ENCODE data around the gene PPP1R12C. TPM values are rescaled to one million over a fixed set of nuclear protein-coding genes. Genes with fewer than 3 reads are reported as not detected.

The PPP1R12C gene
- total RNA-seq, 6 experiments from 2014 or later: 35.6 to 48.1 (median 41.7) TPM

GRCh38 chr19:55083004-55083850 is 34.2 kb downstream of the PPP1R12C start:
- H3K4me1 ChIP-seq: peaks cover 0 to 20% (median 4%) of the 10 kb centered on the region in 4 donors

DNA sequence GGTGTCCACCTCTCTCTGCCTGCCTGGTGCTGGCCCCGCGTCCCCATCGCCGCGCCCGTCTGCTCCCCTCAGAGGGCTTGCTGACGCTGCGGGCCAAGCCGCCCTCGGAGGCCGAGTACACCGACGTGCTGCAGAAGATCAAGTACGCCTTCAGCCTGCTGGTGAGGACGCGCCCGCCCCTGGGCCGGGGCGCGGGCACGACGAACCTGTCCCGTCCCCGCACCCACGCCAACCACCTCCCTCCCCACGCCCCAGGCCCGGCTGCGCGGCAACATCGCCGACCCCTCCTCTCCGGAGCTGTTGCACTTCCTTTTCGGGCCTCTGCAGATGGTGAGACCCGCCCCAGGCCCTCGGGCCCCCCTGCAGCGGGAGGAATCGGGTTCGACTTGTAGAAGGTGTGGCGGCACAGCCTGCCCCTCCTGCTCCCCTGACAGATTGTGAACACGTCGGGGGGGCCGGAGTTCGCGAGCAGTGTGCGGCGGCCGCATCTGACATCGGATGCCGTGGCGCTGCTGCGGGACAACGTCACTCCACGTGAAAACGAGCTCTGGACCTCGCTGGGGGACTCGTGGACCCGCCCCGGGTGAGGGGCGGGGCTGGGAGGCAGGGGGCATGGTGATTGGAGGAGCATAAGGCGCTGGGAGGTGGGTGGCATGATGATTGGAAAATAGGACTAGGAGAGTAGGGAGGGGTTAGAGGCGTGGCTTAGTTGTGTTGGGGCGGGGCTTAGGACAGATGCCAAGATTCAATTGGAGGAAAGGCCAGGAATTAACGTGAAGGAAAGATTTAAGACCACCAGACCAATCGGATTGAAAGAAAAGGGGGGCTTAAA is 35.2 kb downstream of the PPP1R12C start:
- Histone ChIP-seq H3K4me1 (peaks cover 0 to 12% (median under 1%) of the 10 kb centered on the region in 4 donors), H3K4me3 (no peak overlapping the region)
- WGBS (ENCODE audit: insufficient coverage, low coverage, low lambda C conversion rate, missing lambda C conversion rate): 9% methylated on average over 26 of the region's 64 CpGs

More at GRCh38 chr19:55083004-55083850, 34.2 kb downstream of the PPP1R12C start:
- ATAC-seq: no peak
- peak in 1 of 3 donors; percentile 2 for DNase-seq
- Histone ChIP-seq H3K36me3 (no peaks in the 10 kb centered on the region), H3K4me3 (no peak overlapping the region), H3K27ac (no peak overlapping the region), H3K9me3 (no peaks in the 10 kb centered on the region), H3K27me3 (peaks cover 0 to 8% of the 10 kb centered on the region in 2 donors)
- 40% methylated on average over 10 of the region's 42 CpGs for WGBS (ENCODE audit: insufficient coverage, low coverage, low lambda C conversion rate, missing lambda C conversion rate)
- intact Hi-C loops (cut with DNase I): no loop called here
- TF ChIP-seq POLR2A (IDR thresholded peaks at IDR 0.05) (no peak), CTCF (IDR thresholded peaks at IDR 0.05) (no peak)

DNA sequence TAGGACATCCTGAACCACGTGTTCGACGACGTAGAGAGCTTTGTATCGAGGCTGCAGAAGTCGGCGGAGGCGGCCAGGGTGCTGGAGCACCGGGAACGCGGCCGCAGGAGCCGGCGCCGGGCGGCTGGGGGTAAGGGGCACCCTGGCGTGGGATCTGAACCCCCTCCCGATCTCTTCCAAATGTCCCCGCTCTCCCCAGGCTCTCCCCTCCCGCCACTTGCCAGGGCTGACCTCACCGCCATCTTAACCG is 35.7 kb downstream of the PPP1R12C start:
- intact Hi-C loops (cut with DNase I): no loop called here
- WGBS (ENCODE audit: insufficient coverage, low coverage, low lambda C conversion rate, missing lambda C conversion rate): no CpG with 5 or more reads among the region's 22 CpGs
- Histone ChIP-seq H3K4me1 (peaks cover 0 to 8% (median 0%) of the 10 kb centered on the region in 4 donors), H3K4me3 (no peak overlapping the region), H3K27me3 (peaks cover 0 to 8% of the 10 kb centered on the region in 2 donors), H3K9me3 (no peaks in the 10 kb centered on the region), H3K27ac (no peak overlapping the region), H3K36me3 (no peaks in the 10 kb centered on the region)
- TF ChIP-seq POLR2A (IDR thresholded peaks at IDR 0.05) (no peak), CTCF (IDR thresholded peaks at IDR 0.05) (no peak)
- peak in 1 of 4 donors; percentile 6 for ATAC-seq
- DNase-seq: no peak

More for the DNA sequence above, 35.2 kb downstream of the PPP1R12C start:
- Histone ChIP-seq H3K36me3 (no peaks in the 10 kb centered on the region), H3K27me3 (peaks cover 0 to 8% of the 10 kb centered on the region in 2 donors), H3K9me3 (no peaks in the 10 kb centered on the region), H3K27ac (no peak overlapping the region)
- ATAC-seq (no peak), DNase-seq (peak in 1 of 3 donors; percentile 11)
- no peak for TF ChIP-seq CTCF (IDR thresholded peaks at IDR 0.05)
- no peak for TF ChIP-seq POLR2A (IDR thresholded peaks at IDR 0.05)
- intact Hi-C loops (cut with DNase I): no loop called here

DNA sequence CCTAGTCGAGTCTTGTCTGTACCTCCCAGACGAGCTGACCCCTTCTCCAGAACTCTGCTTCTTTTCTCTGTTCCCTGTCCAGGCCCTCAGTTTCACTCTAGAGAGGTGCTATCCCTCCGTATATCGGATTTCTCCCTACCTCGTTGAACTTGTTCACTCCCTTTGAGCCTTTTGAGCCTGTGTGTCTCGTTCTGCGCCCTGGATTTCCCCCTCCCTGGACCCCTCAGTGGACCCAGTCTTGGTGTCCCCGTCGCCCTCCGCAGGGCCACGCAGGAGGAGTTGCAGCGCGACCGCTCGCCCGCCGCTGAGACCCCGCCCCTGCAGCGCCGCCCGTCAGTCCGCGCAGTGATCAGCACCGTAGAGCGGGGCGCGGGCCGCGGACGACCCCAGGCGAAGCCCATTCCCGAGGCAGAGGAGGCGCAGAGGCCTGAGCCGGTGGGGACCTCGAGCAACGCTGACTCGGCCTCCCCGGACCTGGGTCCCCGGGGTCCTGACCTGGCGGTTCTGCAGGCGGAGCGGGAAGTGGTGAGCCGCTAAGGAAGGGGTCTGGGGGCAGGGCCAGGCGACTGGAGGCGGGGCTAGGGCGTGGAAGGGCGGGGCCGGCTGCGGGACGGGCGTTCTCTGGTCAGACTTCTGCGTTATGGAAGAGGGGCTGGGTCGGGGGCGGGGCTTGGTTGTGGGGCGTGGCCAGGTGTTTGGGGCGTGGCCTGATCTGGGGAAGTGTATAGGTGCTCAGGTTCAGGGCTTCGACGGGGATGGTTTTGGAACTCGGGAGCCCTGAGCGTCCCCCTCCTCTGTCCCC is 36.3 kb downstream of the PPP1R12C start:
- DNase-seq (peak; percentile 61 to 77 (median 77)), ATAC-seq (peak; percentile 66 to 83 (median 72))
- Histone ChIP-seq H3K36me3 (no peaks in the 10 kb centered on the region), H3K27me3 (peaks cover 0 to 8% of the 10 kb centered on the region in 2 donors), H3K27ac (no peak overlapping the region), H3K4me3 (peak overlapping the region; percentile 19 to 38 (median 29)), H3K9me3 (no peaks in the 10 kb centered on the region), H3K4me1 (peaks cover 0 to 8% (median 0%) of the 10 kb centered on the region in 4 donors)
- WGBS (ENCODE audit: insufficient coverage, low coverage, low lambda C conversion rate, missing lambda C conversion rate): 3% methylated on average over 31 of the region's 60 CpGs
- TF ChIP-seq POLR2A (IDR thresholded peaks at IDR 0.05) (no peak), CTCF (IDR thresholded peaks at IDR 0.05) (no peak)
- intact Hi-C loops (cut with DNase I): no loop called here

All from right lobe of liver (tissue), 6 donors.